NCI-H2107 treated with DMSO at 0.1 percent for 48 hours (cell line): ENCODE measurements around the gene KRTAP6-1.

Source experiments
- DNase-seq: peaks from one replicate; lab custom pipeline; 2025; ENCODE audit not compliant: unreplicated experiment; lab: John Stamatoyannopoulos, UW

KRTAP6-1 gene, protein sequence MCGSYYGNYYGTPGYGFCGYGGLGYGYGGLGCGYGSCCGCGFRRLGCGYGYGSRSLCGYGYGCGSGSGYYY

DNA sequence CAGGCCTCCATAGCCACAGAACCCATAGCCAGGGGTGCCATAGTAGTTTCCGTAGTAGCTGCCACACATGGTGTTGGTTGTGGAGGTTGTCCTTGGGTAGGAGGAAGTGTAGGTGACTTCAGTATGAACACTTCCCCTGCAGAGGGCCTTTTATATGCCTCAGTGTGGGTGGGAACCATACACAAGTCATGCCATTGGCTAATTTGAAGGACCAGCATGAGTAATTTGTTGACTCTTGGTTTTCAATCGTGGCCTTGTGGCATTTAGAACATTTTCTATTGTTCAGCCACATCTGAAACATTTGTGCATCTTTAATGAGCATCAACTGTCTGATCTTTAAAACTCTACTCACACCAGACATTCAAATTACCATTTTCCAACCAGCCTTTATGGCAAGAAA lies at the start of gene KRTAP6-1:
TSS of gene KRTAP6-1 (minus strand) at position 95 of the 400 bp plus-strand sequence. CDS start at position 69, 26 bp downstream.
- DNase-seq = no peak

DNA sequence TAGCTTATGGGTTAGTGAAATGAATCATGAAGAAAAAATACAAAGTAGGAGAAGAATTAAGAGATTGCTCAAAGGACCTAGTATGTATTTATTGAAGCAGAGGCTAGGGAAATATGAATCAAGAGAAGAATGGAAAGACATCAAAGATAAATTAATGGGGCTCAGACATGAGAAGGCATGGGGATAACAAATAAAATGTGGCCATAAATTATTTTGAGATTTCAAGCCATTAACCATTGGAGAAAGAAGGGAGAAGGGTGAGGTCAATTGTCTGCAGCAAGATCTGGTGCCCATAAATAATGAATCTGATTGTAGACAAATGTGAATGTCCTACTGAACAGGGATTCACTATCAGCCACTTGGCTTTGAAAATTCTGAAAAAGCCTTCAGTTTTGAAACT lies 39.2 kb upstream of the KRTAP6-1 start:
- DNase-seq = no peak

DNA sequence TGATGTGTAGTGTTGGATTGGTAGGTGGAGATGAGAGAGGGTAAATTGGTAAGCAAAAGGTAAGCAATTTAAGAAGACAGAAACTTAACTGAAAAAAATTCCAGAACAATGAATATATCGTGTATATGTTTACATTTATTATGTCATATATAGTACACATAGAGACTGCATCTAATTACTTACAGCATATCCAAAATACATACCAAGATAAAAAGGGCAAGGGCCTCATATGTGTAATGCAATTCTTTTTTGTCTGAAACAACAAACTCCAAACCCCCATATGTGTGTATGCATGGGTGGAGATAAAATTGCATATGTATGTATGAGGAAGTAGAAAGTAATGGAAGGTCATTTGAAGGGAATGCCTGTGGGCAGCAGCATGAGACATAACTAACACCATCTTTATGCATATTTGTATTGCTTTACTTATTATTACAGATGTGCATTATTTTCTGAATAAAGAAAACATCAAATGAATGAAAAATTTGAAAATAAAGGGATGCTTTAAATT lies 33.2 kb upstream of the KRTAP6-1 start:
- no peak for DNase-seq

DNA sequence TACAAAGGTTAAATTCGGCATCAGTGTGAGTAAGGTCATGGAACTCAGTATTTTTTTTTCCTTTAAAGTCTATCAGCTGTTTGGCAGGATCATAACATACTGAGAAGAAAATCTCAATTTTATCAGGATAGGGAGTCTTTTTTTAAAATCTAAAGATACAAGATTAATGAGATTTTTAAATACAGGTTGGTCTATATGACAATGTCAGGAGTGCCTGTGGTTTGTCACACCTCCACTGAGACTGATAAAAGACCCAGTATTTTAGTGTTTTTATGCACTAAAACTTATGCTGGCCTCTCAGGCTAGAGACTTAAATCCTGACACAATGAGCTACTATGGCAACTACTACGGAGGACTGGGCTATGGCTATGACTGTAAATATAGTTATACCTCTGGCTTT lies 28.8 kb upstream of the KRTAP6-1 start, which contains the start of gene KRTAP20-3:
TSS of gene KRTAP20-3 (plus strand) at position 301 of the 400 bp plus-strand sequence.
- no peak for DNase-seq

DNA sequence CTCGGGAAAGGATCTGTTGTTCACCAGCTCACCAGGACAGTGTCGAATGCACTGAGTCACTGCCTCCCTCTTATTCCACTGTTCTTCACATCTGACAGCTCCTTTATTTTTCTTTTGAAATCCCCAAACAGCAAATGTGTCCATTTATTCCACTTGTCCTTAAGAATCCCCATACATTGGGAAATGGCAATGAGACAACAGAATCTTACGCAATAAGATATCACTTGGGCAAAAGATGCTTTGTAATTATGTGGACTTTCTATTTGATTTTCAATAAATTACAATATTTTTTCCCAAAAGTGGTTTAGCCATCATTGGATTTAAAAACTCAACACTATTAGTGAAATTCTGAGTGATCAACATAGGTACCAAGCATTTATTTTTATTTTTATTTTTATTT lies 25.0 kb upstream of the KRTAP6-1 start:
- DNase-seq = no peak

DNA sequence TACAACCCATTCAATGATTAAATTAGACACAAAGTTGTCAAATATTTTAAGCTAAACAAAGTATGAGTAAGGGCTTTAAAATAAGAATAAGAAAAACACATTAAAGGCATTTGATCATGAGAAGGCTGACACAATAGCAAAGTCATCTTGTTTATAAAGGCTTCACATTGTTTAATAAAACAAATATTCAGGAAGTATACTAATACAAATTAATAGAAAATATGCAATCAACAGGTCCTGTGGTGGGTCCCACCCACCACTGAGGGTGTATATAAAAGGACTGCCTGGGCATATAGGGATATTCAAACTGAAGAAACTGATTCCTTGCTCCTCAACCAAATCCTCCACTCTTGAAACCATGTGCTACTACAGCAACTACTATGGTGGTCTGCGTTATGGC lies 21.2 kb upstream of the KRTAP6-1 start, which contains the start of gene KRTAP20-2:
TSS of gene KRTAP20-2 (plus strand) at position 301 of the 400 bp plus-strand sequence. CDS start at position 359, 58 bp downstream.
- DNase-seq = no peak

DNA sequence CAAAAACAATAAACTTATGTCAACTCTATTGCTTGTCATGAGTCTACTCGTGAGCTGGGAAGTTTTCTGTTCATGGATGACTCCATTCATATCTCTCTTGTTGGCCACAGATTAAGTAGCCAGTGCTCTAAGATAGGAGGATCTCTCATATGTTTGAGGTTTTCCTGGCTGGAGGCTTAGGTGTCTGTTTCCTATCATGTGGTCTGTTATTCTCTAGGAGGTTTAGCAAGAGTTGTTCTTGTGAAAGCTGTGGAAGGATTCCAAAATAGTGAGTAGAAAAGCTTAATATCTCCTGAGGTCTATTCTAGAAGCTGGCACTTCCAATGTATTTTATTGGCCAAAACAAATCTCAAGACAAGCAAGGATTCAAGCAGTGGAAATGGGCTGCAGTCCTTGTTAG lies 15.5 kb upstream of the KRTAP6-1 start:
- no peak for DNase-seq

DNA sequence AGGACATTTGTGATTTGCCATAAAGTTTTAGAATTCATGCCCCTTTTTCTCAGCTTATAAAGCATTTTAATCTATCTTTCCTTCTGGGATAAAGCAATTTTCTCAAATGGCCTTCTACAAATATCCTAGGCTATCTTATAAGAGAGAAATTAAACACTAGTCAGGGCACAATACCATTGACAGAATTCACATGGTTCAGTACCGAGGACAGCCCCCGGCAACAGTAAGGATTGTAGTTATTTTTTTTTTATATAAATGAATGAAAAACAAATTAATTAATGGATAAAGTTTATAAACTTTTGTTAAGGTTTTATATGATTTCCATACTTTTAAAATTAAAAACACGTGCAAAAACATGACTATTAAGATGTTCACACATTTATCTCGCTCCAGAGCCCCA lies 14.4 kb upstream of the KRTAP6-1 start:
- DNase-seq = no peak

DNA sequence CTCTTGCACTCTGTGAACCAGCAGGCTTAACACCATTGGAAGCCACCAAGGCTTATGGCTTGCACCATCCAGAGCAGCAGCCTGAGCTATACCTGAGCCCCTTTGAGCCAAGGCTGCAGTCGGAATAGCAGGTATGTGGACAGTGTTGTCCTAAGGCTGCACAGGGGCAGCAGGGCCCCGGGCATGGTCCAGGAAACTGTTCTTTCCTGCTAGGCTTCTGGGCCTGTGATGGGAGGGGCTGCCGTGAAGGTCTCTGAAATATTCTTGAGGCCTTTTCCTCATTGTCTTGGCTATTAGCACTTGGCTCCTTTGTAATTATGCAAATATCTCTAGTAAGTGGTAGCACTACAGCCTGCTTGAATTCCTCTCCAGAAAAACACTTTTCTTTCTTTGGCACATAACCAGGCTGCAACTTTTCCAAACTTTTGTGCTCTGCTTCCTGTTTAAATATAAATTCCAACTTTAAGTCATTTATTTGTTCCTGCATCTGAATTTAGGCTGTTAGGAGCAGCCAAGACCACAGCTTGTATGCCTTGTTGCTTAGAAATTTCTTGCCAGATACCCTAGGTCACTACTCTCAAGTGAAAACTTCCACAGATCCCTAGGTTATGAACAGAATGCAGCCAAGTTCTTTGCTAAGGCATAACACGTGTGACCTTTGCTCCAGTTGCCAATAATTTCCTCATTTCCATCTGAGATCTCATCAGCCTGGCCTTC lies 11.9 kb upstream of the KRTAP6-1 start:
- no peak for DNase-seq

DNA sequence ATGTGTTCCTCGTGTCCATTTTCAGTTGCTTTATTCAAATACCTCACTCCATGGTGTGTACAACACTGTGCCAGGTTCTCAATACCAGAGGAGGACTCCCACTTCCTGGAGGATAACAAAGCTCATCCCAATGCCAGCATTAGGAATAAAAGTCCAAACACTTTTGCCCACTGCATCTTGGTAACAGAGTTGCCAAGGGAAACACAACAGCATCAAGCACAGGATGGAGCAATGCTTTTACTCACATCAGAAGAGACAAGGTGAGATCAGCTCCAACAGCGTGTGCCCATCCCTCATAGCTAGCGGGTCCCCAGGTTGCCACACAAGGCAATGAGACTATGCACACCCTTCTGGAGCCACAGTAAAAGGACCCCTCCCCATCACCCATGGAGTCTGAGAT lies 9.6 kb upstream of the KRTAP6-1 start:
- DNase-seq = no peak

DNA sequence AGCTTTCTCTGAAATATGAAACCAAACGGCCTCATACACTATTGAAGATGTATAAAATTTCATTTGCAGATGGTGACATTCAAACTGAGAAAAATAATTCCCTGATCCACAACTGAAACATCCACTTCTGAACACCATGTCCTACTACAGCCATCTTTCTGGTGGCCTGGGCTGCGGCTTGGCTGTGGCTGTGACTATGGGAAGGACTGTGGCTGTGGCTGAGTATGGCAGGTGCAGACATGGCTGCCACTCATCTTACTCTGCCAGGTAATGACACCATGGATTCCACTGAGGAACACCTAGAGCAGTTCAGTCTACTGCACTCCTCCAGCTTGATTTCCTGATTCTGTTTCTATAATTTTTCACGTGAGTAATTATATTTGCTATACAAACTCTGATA lies 6.8 kb upstream of the KRTAP6-1 start, which contains the start of gene KRTAP20-4:
TSS of gene KRTAP20-4 (plus strand) at position 106 of the 400 bp plus-strand sequence.
- no peak for DNase-seq

DNA sequence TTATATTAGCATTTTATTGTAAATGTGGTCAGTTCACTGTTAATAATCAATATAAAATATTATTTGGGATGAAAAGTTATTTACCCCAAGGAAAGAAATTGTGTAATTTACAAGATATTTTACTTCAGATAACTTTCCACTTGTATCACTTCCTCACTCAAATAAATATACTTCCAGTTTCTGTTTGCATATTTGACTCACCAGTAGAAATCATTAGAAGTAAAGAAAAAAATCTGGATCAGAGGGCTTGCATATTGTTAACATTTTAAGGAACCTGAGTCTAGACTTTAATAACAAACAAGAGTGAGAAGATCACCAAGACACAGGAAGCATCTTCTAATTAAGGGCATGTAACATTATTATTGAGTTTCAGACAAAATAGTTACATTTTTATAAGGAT lies 6.3 kb upstream of the KRTAP6-1 start:
- no peak for DNase-seq

DNA sequence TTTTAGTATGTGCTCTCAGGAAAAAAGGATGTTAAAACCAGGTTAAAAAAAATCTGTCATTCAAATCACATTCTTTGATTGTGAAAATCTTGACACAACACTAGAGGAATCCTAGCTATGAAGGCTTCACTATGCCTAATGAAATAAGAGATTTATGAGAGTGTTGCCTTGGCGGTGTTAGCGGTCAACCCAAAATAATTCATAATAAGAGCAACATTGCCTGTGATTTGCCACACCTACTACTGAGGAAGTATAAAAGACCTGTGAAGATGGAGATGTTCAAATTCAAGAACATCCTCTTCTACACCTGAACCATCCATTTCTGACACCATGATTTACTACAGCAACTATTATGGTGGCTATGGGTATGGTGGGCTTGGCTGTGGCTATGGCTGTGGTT lies 2.4 kb upstream of the KRTAP6-1 start, which contains the start of gene KRTAP20-1:
TSS of gene KRTAP20-1 (plus strand) at position 301 of the 400 bp plus-strand sequence. CDS start at position 331, 30 bp downstream.
- DNase-seq = no peak

DNA sequence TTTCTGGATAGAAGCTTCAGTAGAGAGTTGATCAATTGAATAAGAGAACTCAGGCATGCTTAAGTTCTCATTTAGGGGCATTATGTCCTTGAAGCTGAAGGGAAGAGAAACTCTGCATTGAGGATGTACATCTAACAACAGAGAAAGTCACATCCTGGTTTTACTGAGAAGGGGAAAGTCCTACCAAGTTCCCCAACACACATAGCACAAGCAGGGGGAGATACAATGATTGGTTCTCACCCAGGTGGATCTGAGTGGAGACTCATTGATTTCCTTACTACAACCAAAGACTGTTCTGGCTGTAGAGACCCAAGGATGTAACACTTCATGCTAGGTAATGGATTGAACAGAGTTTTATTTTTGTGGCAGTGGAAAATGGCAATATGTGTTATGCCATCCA lies 1.5 kb upstream of the KRTAP6-1 start:
- no peak for DNase-seq

DNA sequence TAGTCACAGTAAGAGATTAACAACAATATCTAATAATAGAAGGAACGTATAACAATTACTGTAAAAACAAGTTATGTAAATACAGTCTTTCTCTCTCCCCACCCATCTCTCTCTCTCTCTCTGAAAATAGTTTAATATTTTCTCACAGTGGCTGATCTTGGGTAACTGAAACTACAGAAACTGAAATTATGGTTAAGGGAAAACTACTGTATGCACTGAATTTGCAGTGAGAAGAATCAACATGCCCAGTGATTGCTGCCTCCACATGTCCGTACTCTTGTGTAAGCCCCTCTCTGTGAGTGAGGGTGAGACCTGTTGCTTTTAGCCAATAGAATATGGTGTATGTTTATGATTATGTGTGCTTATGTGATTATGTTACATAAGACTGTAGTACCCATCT lies 1.6 kb downstream of the KRTAP6-1 start:
- no peak for DNase-seq

DNA sequence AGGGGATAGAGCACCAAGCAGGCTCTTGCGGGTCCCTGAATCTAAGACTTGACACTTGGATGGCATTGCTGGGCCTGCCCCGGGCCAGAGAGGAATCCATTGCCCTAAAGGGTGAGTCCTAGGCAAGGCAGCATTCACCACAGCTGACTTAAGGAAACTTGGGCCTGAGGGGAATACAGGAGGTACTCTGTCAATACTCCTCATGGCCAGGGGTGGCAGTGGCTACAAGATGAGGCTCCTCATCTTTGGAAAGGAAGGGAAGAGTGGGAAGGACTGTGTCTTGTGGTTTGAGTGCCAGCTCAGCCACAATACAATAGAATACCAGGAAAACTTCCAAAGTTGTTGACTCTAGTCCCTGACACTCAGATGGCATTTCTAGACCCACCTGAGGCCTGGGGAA lies 7.8 kb downstream of the KRTAP6-1 start:
- no peak for DNase-seq

DNA sequence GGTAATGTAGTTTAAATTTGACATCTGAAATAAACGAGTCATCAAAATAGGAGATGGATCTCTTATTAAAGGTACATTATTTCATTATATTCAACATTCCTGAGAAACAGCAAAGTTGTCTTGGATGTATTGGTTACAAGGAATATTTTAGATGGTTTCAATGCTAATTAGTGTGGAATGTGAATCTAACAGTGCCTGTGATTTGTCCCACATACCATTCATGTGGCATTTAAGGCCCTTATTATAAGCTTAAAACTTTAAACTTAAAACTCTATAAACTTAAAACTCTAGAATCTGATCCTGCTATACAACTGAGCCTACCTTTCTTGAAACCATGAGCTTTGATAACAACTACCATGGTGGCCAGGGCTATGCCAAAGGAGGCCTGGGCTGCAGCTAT lies 12.9 kb downstream of the KRTAP6-1 start, which contains the start of gene KRTAP22-1:
TSS of gene KRTAP22-1 (plus strand) at position 301 of the 400 bp plus-strand sequence.
- DNase-seq = no peak

DNA sequence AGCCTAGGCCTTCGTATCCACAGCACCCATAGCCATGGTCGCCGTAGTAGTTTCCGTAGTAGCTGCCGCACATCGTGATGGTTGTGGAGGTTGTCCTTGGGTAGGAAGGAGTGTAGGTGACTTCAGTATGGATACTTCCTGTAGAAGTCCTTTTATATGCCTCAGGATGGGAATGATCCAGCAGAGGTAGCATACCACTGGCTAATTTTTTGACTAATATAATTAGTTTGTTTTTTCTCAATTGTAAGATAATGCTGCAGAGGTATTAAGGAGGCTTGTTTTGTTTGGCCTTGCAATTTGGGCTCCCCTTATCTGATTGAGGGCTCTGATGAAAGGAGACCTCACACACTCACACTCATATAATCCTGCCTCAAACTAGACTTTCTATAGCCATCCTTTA lies 14.9 kb downstream of the KRTAP6-1 start, which contains the start of gene KRTAP6-2:
TSS of gene KRTAP6-2 (minus strand) at position 101 of the 400 bp plus-strand sequence. CDS start at position 73, 28 bp downstream.
- DNase-seq = no peak

DNA sequence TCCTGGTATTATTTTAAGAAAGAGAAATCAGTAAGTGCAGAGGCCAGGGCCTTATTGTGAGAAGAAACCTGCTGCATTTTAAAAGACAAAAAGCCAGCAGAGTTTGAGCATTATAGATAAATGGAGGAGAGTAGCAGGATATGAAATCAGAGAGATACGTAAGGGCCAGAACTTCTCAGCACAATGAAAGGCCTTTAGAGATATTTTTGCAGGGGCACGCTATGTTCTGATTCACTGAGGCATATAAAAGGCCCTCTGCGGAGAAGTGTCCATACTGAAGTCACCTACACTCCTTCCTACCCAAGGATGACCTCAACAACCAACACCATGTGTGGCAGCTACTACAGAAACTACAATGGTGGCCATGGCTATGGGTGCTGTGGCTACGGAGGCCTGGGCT lies 21.6 kb downstream of the KRTAP6-1 start, which contains the start of gene KRTAP6-3:
TSS of gene KRTAP6-3 (plus strand) at position 301 of the 400 bp plus-strand sequence. CDS start at position 307, 6 bp downstream.
- DNase-seq = no peak

DNA sequence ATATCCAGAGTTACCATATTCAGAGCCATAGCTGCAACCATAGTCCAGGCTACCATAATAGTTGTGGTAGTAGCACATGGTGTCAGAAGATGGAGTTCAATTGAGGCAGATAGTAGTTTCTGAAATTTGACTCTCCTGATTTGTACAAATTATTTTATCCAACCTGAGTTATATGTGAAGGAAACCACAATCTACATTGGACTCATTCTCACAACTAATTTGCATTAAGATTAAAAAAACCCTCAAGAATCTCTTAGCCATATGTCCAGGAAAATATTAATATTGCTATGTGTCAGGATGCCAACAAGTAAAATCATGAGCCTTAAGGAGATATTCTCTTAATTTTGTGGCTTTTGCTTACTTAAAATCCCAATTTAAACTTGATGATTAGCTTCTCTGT lies 23.4 kb downstream of the KRTAP6-1 start, which contains the start of gene KRTAP22-2:
TSS of gene KRTAP22-2 (minus strand) at position 101 of the 400 bp plus-strand sequence.
- DNase-seq = no peak

DNA sequence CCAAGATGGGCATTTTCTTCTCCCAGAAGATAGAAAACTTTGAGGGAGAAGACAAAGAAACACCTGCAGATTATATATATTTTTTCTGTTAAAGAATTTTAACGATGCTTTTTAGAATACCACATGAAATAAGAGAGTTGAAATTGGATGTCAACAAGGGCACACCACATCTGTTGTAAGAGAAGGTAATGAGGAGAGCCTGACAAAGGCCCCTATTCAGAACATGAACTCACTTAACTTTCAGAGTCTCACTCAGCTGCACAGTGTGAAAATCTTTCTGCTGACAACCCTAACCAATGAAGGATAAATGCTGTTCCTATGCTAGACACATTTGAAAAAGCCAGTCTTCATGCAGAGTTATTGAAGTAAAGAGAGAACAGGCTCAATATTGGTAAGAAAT lies 30.9 kb downstream of the KRTAP6-1 start:
- DNase-seq = no peak

DNA sequence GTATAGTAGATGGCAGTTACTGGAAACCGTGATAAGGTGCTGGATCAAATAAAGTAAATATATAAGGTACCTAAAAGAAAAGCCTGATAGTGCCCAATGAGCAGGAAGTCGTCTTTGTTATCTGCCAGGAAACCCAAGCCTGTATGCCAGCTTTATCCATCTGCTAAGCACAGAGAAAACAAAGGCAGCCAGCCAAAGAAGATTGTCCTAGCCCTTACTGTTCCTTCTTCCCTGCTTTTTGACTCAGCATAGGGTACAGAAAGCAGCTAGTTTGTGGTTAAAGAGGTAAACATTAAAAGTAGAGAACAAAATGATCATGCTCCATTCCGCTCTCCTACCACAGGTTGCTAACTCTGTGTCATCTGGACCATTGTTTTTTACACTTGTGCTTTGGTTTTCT lies 33.6 kb downstream of the KRTAP6-1 start:
- DNase-seq = no peak
